PC-3 (cell line): ENCODE results near the gene ZNF185.

Experiments used
- CTCF ChIP-seq: fragments of 300-600 bp; sonication (generic); conservative IDR thresholded peaks from 2 replicates; pipeline ENCODE4 v1.5.1; 2017; ENCODE audit warnings: antibody characterized with exemption, low read depth, mild to moderate bottlenecking, low read length
- EZH2 ChIP-seq: fragments of 300-600 bp; sonication (generic); IDR thresholded peaks from one replicate; pipeline ENCODE4 v1.6.1; 2017; ENCODE audit warnings: antibody characterized with exemption, mild to moderate bottlenecking, low read length; ENCODE audit not compliant: unreplicated experiment

GRCh38 chrX:152899874-152900719 lies 2.2 kb downstream of the ZNF185 start:
- TF ChIP-seq CTCF = no peak
- no peak for TF ChIP-seq EZH2
